ENCODE measurements around the gene VTI1B.
"Not testable (repeated sequence)": the region's sequence is repeated elsewhere in the genome, so short reads cannot be mapped to it uniquely, and the experiment has no call there.

VTI1B gene

DNA sequence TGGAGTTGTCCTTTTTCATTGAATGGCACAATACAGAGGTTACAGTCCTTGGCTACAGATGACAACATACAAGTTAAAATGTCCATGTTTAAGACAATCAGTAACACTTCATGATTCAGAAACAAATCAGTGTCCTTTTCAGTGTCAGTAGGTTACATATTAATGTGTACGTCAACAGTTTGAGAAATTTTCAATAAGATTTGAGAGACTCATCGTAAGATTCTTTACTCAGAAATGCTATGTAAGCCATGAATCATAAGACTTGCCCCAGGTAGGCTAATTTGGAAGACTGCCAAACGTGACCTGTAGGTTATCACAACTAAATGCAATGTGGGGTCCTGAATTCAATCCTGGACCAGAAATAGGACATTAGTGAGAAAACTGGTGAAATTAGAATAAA, 30.8 kb upstream of the VTI1B start:
- 80 to 84% methylated on average over 3 of the region's 3 CpGs for WGBS, 2 experiments
- Histone ChIP-seq H3K4me1 (ENCODE audit: control insufficient read depth, insufficient read depth, low read length) (no peaks in the 10 kb centered on the region), H3K27ac (ENCODE audit: insufficient read depth, low read depth, low read length, poor library complexity, severe bottlenecking) (no peak overlapping the region), H3K4me3 (ENCODE audit: insufficient read depth, low read depth, low read length) (no peak overlapping the region), H3K36me3 (ENCODE audit: control insufficient read depth, insufficient read depth, low read length) (no peaks in the 10 kb centered on the region), H3K27me3 (ENCODE audit: control insufficient read depth, insufficient read depth, low read length, poor library complexity, severe bottlenecking) (no peaks in the 10 kb centered on the region), H3K9me3 (ENCODE audit: control insufficient read depth, low read length) (peaks cover 3% of the 10 kb centered on the region)

DNA sequence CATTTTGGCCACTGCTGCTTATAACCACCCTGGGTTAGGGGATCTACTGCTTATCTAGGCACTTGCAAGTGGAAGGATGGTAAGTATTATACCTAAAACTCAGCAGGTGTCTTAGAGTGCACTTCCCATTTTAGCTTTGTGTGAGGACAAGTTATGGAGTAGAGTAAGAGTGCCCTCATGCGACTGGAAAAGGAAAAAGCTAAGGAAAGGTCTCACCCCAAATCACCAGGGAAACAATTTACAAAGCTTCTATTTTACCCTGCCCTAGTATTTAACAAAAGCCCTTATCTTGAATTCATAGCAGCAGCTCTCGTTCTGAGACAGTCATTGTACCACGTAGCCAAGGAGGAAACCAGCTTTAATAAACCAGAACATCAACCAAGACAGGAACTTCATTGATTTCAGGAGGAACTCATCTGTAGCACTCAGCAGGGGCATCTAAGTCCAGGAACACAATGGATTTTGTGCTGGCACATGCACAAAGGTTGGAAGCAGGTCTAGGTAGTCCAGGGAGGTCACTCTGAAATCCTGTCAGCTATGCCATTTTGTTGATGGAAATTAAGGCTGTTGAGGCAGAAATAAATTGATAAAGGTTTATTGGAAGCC, 30.2 kb upstream of the VTI1B start:
- Histone ChIP-seq H3K4me3 (ENCODE audit: insufficient read depth, low read depth, low read length) (no peak overlapping the region), H3K27ac (ENCODE audit: insufficient read depth, low read depth, low read length, poor library complexity, severe bottlenecking) (no peak overlapping the region), H3K27me3 (ENCODE audit: control insufficient read depth, insufficient read depth, low read length, poor library complexity, severe bottlenecking) (no peaks in the 10 kb centered on the region), H3K36me3 (ENCODE audit: control insufficient read depth, insufficient read depth, low read length) (no peaks in the 10 kb centered on the region), H3K4me1 (ENCODE audit: control insufficient read depth, insufficient read depth, low read length) (no peaks in the 10 kb centered on the region), H3K9me3 (ENCODE audit: control insufficient read depth, low read length) (peaks cover 3% of the 10 kb centered on the region)
- WGBS, 2 experiments: 4% methylated on average over 3 of the region's 3 CpGs

DNA sequence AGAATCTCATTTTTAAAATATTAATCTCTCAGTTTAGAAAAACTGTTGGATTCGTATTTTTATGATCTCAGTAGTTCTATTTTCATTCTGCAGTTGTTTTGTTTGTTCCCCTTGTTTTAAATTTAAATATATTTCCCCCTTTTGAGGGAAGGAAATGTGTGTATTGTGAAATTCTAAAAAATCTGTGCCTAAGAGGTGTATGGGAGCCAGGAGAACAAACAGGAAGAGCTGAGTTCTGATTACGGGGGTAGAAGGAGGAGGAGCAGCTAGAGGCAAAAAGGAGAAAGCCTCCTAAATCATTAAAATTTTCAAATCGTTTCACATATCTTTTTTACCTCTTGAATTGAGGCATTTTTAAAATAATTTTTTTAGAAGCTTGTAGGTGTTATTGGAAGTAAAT, 29.6 kb upstream of the VTI1B start:
- Histone ChIP-seq H3K36me3 (ENCODE audit: control insufficient read depth, insufficient read depth, low read length) (no peaks in the 10 kb centered on the region), H3K4me1 (ENCODE audit: control insufficient read depth, insufficient read depth, low read length) (no peaks in the 10 kb centered on the region), H3K9me3 (ENCODE audit: control insufficient read depth, low read length) (peaks cover 3% of the 10 kb centered on the region), H3K27me3 (ENCODE audit: control insufficient read depth, insufficient read depth, low read length, poor library complexity, severe bottlenecking) (no peaks in the 10 kb centered on the region), H3K4me3 (ENCODE audit: insufficient read depth, low read depth, low read length) (no peak overlapping the region), H3K27ac (ENCODE audit: insufficient read depth, low read depth, low read length, poor library complexity, severe bottlenecking) (no peak overlapping the region)
- WGBS, 2 experiments: 54 to 100% methylated on average over 1 to 3 of the region's 3 CpGs

- not testable (repeated sequence) for H3K9me3 ChIP-seq (ENCODE audit: control insufficient read depth, low read length); H3K4me3 ChIP-seq (ENCODE audit: insufficient read depth, low read depth, low read length); H3K27ac ChIP-seq (ENCODE audit: insufficient read depth, low read depth, low read length, poor library complexity, severe bottlenecking); H3K27me3 ChIP-seq (ENCODE audit: control insufficient read depth, insufficient read depth, low read length, poor library complexity, severe bottlenecking); H3K36me3 ChIP-seq (ENCODE audit: control insufficient read depth, insufficient read depth, low read length); H3K4me1 ChIP-seq (ENCODE audit: control insufficient read depth, insufficient read depth, low read length)
- WGBS, 2 experiments: 94% methylated on average over 8 of the region's 8 CpGs
Measured at GRCh38 chr14:67701492-67701891, 27.1 kb upstream of the VTI1B start, which contains the start of gene RDH12. Gene RDH12, plus strand, starts transcription at chr14:67701886. Its CDS starts 20,757 bp downstream, at chr14:67722643.

DNA sequence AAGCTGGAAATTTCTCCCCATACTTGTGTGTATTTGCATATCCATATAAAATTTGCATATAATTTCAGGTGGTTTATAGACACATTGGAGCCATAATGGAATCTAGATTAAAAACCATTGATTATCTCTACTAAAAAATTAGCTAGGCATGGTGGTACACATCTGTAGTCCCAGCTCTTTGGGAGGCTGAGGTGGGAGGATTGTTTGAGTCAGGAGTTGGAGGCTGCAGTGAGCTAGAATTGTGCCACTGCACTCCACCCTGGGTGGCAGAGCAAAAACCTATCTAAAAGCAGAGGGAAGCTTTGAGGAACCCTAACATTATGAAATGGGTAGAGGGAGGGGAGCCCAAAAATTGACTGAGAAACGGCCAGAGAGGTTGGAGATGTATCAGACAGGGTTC, 23.7 kb upstream of the VTI1B start:
- WGBS, 2 experiments: 76 to 100% methylated on average over 1 of the region's 1 CpG
- Histone ChIP-seq H3K4me3 (ENCODE audit: insufficient read depth, low read depth, low read length) (no peak overlapping the region), H3K4me1 (ENCODE audit: control insufficient read depth, insufficient read depth, low read length) (peaks cover 8% of the 10 kb centered on the region), H3K36me3 (ENCODE audit: control insufficient read depth, insufficient read depth, low read length) (no peaks in the 10 kb centered on the region), H3K9me3 (ENCODE audit: control insufficient read depth, low read length) (no peaks in the 10 kb centered on the region), H3K27ac (ENCODE audit: insufficient read depth, low read depth, low read length, poor library complexity, severe bottlenecking) (no peak overlapping the region), H3K27me3 (ENCODE audit: control insufficient read depth, insufficient read depth, low read length, poor library complexity, severe bottlenecking) (peaks cover 14% of the 10 kb centered on the region)

DNA sequence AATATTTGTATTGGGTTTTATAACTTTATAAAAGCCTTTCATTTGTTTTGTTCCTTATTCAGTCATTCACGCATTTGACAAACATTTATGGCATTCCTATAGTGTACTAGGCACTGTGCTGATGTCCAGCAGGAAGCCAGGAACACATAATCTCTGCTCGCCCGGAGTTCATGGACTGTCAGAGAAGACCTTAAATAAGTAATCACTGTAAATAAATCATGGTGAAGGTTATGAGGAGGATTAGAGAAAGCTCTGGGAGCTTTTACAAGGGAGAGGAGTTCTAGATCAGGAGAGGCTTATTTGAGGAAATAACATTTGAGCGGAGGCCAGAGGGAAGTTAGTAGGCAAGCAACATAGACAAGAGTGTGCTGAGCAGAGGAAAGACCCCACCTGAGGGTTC, 22.6 kb upstream of the VTI1B start:
- peaks cover 8% of the 10 kb centered on the region for H3K4me1 ChIP-seq (ENCODE audit: control insufficient read depth, insufficient read depth, low read length)
- peaks cover 4% of the 10 kb centered on the region for H3K36me3 ChIP-seq (ENCODE audit: control insufficient read depth, insufficient read depth, low read length)
- H3K27me3 ChIP-seq (ENCODE audit: control insufficient read depth, insufficient read depth, low read length, poor library complexity, severe bottlenecking): peaks cover 14% of the 10 kb centered on the region
- no peak overlapping the region for H3K27ac ChIP-seq (ENCODE audit: insufficient read depth, low read depth, low read length, poor library complexity, severe bottlenecking)
- 93 to 99% methylated on average over 4 of the region's 4 CpGs for WGBS, 2 experiments
- no peak overlapping the region for H3K4me3 ChIP-seq (ENCODE audit: insufficient read depth, low read depth, low read length)
- H3K9me3 ChIP-seq (ENCODE audit: control insufficient read depth, low read length): no peaks in the 10 kb centered on the region

GRCh38 chr14:67695394-67695949, 21.0 kb upstream of the VTI1B start, which contains the start of gene RDH11:
Gene RDH11, minus strand, starts transcription at chr14:67695764. Its CDS starts 61 bp downstream, at chr14:67695703.
- H3K4me3 ChIP-seq (ENCODE audit: insufficient read depth, low read depth, low read length): peak within 1 kb of the TSS; percentile 87
- peaks cover 8% of the 10 kb centered on the region for H3K4me1 ChIP-seq (ENCODE audit: control insufficient read depth, insufficient read depth, low read length)
- peaks cover 18% of the 10 kb centered on the region for H3K36me3 ChIP-seq (ENCODE audit: control insufficient read depth, insufficient read depth, low read length)
- H3K9me3 ChIP-seq (ENCODE audit: control insufficient read depth, low read length): no peaks in the 10 kb centered on the region
- peaks cover 14% of the 10 kb centered on the region for H3K27me3 ChIP-seq (ENCODE audit: control insufficient read depth, insufficient read depth, low read length, poor library complexity, severe bottlenecking)
- peak within 1 kb of the TSS; percentile 1 for H3K27ac ChIP-seq (ENCODE audit: insufficient read depth, low read depth, low read length, poor library complexity, severe bottlenecking)
- 0% methylated on average over 25 of the region's 25 CpGs for WGBS, 2 experiments

- Histone ChIP-seq H3K9me3 (ENCODE audit: control insufficient read depth, low read length) (no peaks in the 10 kb centered on the region), H3K4me3 (ENCODE audit: insufficient read depth, low read depth, low read length) (peak overlapping the region; percentile 87), H3K4me1 (ENCODE audit: control insufficient read depth, insufficient read depth, low read length) (peaks cover 8% of the 10 kb centered on the region), H3K27ac (ENCODE audit: insufficient read depth, low read depth, low read length, poor library complexity, severe bottlenecking) (peak overlapping the region; percentile 1), H3K27me3 (ENCODE audit: control insufficient read depth, insufficient read depth, low read length, poor library complexity, severe bottlenecking) (peaks cover 14% of the 10 kb centered on the region), H3K36me3 (ENCODE audit: control insufficient read depth, insufficient read depth, low read length) (peaks cover 24% of the 10 kb centered on the region)
- WGBS, 2 experiments: 0 to 1% methylated on average over 21 of the region's 21 CpGs
Measured at GRCh38 chr14:67694791-67695393, 20.5 kb upstream of the VTI1B start.

DNA sequence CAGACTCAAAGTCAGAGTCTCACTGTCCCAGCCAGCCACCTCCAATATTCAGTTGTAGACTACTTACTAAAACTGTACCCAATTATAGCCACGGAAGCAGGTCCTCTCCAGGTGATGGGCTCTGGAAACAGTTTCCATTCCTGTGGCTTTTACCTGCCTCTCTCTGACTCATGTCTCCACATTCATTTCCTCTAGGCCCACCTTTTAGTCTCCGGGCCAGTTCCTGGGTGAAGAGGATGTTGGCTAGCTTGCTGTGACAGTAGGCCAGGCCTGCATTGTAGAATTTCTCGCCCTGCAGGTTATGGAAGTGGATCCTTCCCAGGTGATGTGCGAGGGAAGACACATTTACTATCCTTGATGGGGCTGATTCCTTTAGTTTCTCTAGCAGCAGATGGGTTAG, 15.6 kb upstream of the VTI1B start:
- Histone ChIP-seq H3K27me3 (ENCODE audit: control insufficient read depth, insufficient read depth, low read length, poor library complexity, severe bottlenecking) (no peaks in the 10 kb centered on the region), H3K36me3 (ENCODE audit: control insufficient read depth, insufficient read depth, low read length) (peaks cover 64% of the 10 kb centered on the region), H3K4me3 (ENCODE audit: insufficient read depth, low read depth, low read length) (no peak overlapping the region), H3K27ac (ENCODE audit: insufficient read depth, low read depth, low read length, poor library complexity, severe bottlenecking) (no peak overlapping the region), H3K9me3 (ENCODE audit: control insufficient read depth, low read length) (no peaks in the 10 kb centered on the region), H3K4me1 (ENCODE audit: control insufficient read depth, insufficient read depth, low read length) (peaks cover 8% of the 10 kb centered on the region)
- 91 to 96% methylated on average over 4 of the region's 4 CpGs for WGBS, 2 experiments

- H3K27ac ChIP-seq (ENCODE audit: insufficient read depth, low read depth, low read length, poor library complexity, severe bottlenecking): no peak overlapping the region
- H3K4me1 ChIP-seq (ENCODE audit: control insufficient read depth, insufficient read depth, low read length): no peaks in the 10 kb centered on the region
- H3K27me3 ChIP-seq (ENCODE audit: control insufficient read depth, insufficient read depth, low read length, poor library complexity, severe bottlenecking): no peaks in the 10 kb centered on the region
- no peak overlapping the region for H3K4me3 ChIP-seq (ENCODE audit: insufficient read depth, low read depth, low read length)
- H3K9me3 ChIP-seq (ENCODE audit: control insufficient read depth, low read length): no peaks in the 10 kb centered on the region
- H3K36me3 ChIP-seq (ENCODE audit: control insufficient read depth, insufficient read depth, low read length): peaks cover 47% of the 10 kb centered on the region
Measured at GRCh38 chr14:67683842-67684241, 9.4 kb upstream of the VTI1B start.

Data from ectodermal cell (in vitro differentiated cells).